T-helper 1 cell treated with Interleukin-12 subunit alpha and Interleukin-12 subunit beta and Interleukin-4 antibody, amounts not matched to agents 30 ng/mL and 1 ng/mL, for 36 hours (primary cell): ENCODE results near the gene LTBP2. TPM values are rescaled to one million over a fixed set of nuclear protein-coding genes. Genes with fewer than 3 reads are reported as not detected.

Experiments used
- intact Hi-C: fragments of 100-400 bp; cut with micrococcal nuclease; formaldehyde crosslinking; loops from one replicate; pipeline ENCODE4 v1.15.1; 2024
- total RNA-seq: library from RNA; stranded (reverse); gene quantifications from 2 replicates; pipeline ENCODE4 v1.2.3, GENCODE V29; 2022

Gene LTBP2
- total RNA-seq, 1 donor from 2014 or later: 0.83 TPM

DNA sequence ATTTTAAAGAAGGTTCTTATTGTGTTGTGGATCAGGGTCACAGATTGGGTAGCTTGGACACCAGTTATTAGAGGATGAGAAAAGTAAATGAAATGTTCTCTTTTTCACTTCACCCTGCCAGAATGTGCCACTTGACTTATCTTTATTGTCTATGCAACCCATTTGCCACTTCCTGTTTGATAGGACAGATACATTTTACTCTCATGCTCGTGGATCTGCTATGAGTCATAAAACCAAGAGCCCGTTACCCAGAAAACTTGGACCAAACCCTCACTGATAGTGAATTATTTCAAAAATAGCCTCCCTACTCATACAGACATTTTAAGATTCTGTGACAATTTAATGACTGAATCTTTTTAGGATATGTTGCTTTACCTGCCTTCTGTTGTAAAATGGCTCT is 116.7 kb downstream of the LTBP2 start:
- intact Hi-C loops: loop anchor here (10.0 kb wide), 1 partner anchor 851 kb away; the partner anchor contains the start of gene DNAL1

GRCh38 chr14:74493343-74494261 is 118.4 kb downstream of the LTBP2 start, which contains the start of gene ISCA2:
ISCA2 (plus strand) TSS chr14:74493765; CDS start chr14:74493775, 10 bp downstream.
- intact Hi-C loops: loop anchor here (1.0 to 10.0 kb wide), 17 partner anchors 92 to 1659 kb away; partner anchors contain the start of genes ALDH6A1, AREL1, DCAF4 and DLST

GRCh38 chr14:74492776-74493342 is 119.2 kb downstream of the LTBP2 start, which contains the start of gene NPC2:
NPC2 (minus strand) TSS chr14:74493305; CDS start chr14:74493274, 31 bp downstream.
- intact Hi-C loops: loop anchor here (1.0 to 10.0 kb wide), 18 partner anchors 92 to 1659 kb away; partner anchors contain the start of genes ALDH6A1, AREL1, DCAF4 and DLST

- intact Hi-C loops: loop anchor here (1.0 to 10.0 kb wide), 9 partner anchors 117 to 1660 kb away; partner anchors contain the start of genes DCAF4, DLST, DNAL1 and GPATCH2L
Measured at GRCh38 chr14:74491956-74492775, 119.9 kb downstream of the LTBP2 start.

- intact Hi-C loops: loop anchor here (5.0 to 10.0 kb wide), 6 partner anchors 352 to 1662 kb away; partner anchors contain the start of genes DLST, DNAL1, GPATCH2L and IFT43
Measured at GRCh38 chr14:74490486-74490885, 121.6 kb downstream of the LTBP2 start.

- intact Hi-C loops: no loop called here
Measured at GRCh38 chr14:74488786-74489397, 123.1 kb downstream of the LTBP2 start.

- intact Hi-C loops: no loop called here
Measured at GRCh38 chr14:74486164-74486563, 125.9 kb downstream of the LTBP2 start.

GRCh38 chr14:74483321-74483720 is 128.7 kb downstream of the LTBP2 start:
- intact Hi-C loops: no loop called here

DNA sequence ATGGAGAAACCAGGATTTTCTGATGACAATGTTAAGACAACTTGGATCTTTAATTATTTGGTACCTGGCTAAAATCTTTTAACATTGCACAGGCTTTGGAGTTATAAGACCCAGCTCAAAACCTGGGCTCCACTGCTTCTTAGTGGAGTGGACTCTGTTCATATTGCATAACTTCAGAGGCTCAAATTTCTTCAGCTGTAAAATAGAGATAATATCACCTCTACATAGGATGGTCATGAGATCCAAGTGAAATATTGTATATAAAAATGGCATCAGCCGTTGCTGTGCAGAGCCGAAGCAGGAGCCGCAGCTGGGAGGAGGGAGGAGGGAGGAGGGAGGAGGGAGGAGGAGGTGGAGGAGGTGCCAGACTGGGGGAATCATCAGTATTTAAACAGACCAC is 129.5 kb downstream of the LTBP2 start:
- intact Hi-C loops: no loop called here

- intact Hi-C loops: no loop called here
Measured at GRCh38 chr14:74480046-74480445, 132.0 kb downstream of the LTBP2 start.

DNA sequence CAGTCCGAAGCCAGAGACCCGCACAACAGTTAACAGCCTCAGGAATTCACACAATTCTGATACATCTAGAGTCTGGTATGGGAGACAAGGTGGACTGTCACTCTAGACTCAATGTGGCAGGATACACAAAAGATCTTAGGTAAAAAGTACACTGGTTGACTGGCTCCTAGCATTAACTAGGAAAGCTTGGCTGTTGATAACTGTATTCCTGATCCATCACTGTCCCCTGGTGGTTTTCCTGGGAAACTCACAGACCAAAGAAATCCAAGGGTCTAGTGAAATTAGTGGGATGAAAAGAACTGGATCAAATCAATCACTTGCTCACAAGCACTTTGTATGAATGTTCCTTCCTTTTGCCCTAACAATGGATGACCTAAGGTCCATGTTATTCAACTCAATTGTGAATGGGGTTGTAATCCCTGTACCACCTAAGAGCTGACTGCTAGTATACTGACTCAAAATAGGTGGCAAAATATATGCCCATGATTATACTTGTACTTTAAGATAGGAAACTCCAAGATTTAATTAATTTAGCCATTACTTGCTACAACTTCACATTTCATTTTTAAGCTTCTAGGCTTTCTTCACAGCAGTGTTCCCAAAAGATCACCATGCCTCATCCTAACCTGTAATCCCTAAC is 132.9 kb downstream of the LTBP2 start:
- intact Hi-C loops: no loop called here

DNA sequence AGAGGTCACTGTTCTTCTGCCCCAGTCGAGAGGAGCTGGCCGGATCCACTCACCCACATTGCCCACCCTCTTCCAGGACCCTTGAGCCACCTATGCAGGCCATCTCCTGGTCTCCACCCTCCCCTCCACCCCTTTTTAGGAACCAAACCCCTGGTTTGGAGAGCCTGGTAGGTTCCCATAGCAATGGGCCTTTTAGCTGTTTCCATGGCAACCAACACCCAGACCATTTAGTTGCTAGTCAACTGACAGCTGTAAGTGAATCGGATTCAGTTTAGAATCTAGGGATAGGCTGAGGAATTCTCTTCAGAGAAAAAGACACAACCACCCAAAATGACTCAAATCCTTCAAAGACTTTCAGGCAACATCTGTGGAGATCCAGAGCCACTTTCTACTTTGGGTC is 135.4 kb downstream of the LTBP2 start:
- intact Hi-C loops: no loop called here

GRCh38 chr14:74476107-74476506 is 135.9 kb downstream of the LTBP2 start:
- intact Hi-C loops: no loop called here

DNA sequence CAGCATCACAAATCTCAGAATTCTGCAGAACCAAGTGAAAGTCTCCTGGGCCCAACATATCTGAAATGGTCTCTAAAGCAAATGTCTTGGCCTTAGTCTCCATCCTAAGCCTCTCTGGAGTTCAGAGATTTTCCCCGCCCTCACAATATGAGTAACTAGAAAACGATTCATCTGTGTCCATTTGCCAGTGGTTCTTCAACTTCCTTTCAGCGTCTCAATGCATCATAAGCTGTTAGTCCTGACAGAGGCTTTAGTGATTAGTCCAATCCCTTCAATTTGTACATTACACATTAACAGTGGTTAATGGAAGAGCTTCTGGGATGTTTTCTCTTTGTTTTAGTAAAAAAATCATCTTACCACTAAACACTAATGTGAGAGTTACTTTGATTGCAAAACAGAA is 136.4 kb downstream of the LTBP2 start:
- intact Hi-C loops: no loop called here

- intact Hi-C loops: no loop called here
Measured at GRCh38 chr14:74474376-74474775, 137.7 kb downstream of the LTBP2 start.

- intact Hi-C loops: no loop called here
Measured at GRCh38 chr14:74472601-74473000, 139.4 kb downstream of the LTBP2 start.

GRCh38 chr14:74469548-74470518 is 142.2 kb downstream of the LTBP2 start:
- intact Hi-C loops: no loop called here

- intact Hi-C loops: no loop called here
Measured at GRCh38 chr14:74468513-74468912, 143.5 kb downstream of the LTBP2 start.

DNA sequence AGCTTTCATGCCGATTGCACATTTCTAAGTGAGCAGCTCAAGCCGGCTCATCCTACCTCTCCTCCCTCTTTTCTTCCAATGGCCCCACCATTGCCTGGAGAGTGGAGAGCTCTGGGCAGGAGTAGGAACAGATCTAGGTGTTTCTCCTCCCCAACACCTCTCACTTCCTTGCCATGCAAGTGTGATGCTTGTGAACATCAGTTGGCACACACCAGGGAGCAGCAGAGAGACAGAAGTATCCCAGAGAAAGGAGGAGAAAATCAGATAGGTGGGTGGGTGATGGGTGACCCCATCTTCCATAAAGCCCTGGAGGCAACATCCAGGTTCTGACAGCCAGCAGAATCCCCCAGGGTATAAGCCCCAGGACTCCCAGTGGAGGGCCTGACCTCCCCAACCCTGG is 146.7 kb downstream of the LTBP2 start:
- intact Hi-C loops: no loop called here
